Kidney (tissue), 14 donors: ENCODE results near the gene GALNT18. TPM values are rescaled to one million over a fixed set of nuclear protein-coding genes. Genes with fewer than 3 reads are reported as not detected.

Experiments used
- DNase-seq, 5 donors: peaks; one replicate each; pipeline ENCODE4 v3.0.0-alpha.2; 2013 to 2020
- FAIRE-seq: peaks from 2 replicates; lab custom pipeline; 2012; peaks lifted over from hg19 to GRCh38; lab: Jason Lieb, UNC
- H3K27ac ChIP-seq, 2 donors: one replicate each; pipeline ENCODE4 v1.7.0; 2013; ENCODE audit warnings: low read depth in 2 of 2, low read length in 2 of 2, inconsistent platforms in 1 of 2
- H3K27me3 ChIP-seq: one replicate; pipeline ENCODE4 v1.7.1; 2013; ENCODE audit warnings: low read length, inconsistent platforms; ENCODE audit not compliant: control insufficient read depth, insufficient read depth
- H3K36me3 ChIP-seq, 3 donors: one replicate each; pipeline versions ENCODE4 v1.7.0 to v1.7.1; 2013; ENCODE audit warnings: low read length in 3 of 3, control low read depth in 1 of 3, inconsistent platforms in 1 of 3; ENCODE audit not compliant: insufficient read depth in 3 of 3, control insufficient read depth in 2 of 3
- H3K4me1 ChIP-seq, 3 donors: one replicate each; pipeline versions ENCODE4 v1.7.0 to v1.7.1; 2013; ENCODE audit warnings: low read length in 3 of 3, inconsistent platforms in 1 of 3, low read depth in 1 of 3; ENCODE audit not compliant: control insufficient read depth in 2 of 3, insufficient read depth in 2 of 3
- H3K4me3 ChIP-seq, 3 donors: one replicate each; pipeline versions ENCODE4 v1.7.0 to v1.8.1; 2013; ENCODE audit warnings: low read length in 3 of 3, control low read depth in 1 of 3, inconsistent platforms in 1 of 3
- H3K9ac ChIP-seq, 3 donors: one replicate each; pipeline versions ENCODE4 v1.7.0 to v1.7.1; 2013; ENCODE audit warnings: low read length in 3 of 3, control low read depth in 1 of 3, inconsistent platforms in 1 of 3
- H3K9me3 ChIP-seq, 3 donors: one replicate each; pipeline versions ENCODE4 v1.7.0 to v1.7.1; 2013; ENCODE audit warnings: low read length in 3 of 3, control low read depth in 1 of 3, inconsistent platforms in 1 of 3; ENCODE audit not compliant: control insufficient read depth in 2 of 3, insufficient read depth in 1 of 3
- intact Hi-C: fragments of 100-400 bp; cut with DNase I; formaldehyde crosslinking; loops from one replicate; pipeline ENCODE4 v1.11.1; 2022
- polyA plus RNA-seq: library from polyadenylated mRNA; stranded (reverse); fragments of 350-450 nt; fragmentation: Illumina TruSeq; extraction: RNeasy Lipid Tissue Mini Kit (QIAGEN cat#74804); gene quantifications from one replicate; pipeline ENCODE4 v1.2.3, GENCODE V29; 2014; ENCODE audit warnings: low read depth, low replicate concordance; ENCODE audit not compliant: insufficient read depth
- total RNA-seq: library from RNA; stranded (reverse); fragmentation: NEBNext Ultra II Directional; extraction: Animal tissue kit (Norgen Biotek cat#: 25700); gene quantifications from one replicate; pipeline ENCODE4 v1.2.1, GENCODE V29; 2021
- TF ChIP-seq, protein P1 (sequence below): IDR thresholded peaks from 3 replicates; pipeline ENCODE4 v1.5.1; 2012; ENCODE audit warnings: mild to moderate bottlenecking, moderate library complexity, borderline replicate concordance; ENCODE audit not compliant: insufficient read depth; ENCODE audit errors: extremely low read depth
- donor health status: control.
- donor health status: control.
- donor health status: control.
- donor health status: control.
- donor health status: control.
- donor health status: DM: yes; HTN: yes; CAD: no.
- donor health status: Normal renal cell carcinoma (clear cell type).

The GALNT18 gene
- total and polyA plus RNA-seq, 2 donors from 2014 or later: 27.2 to 42.1 TPM

DNA sequence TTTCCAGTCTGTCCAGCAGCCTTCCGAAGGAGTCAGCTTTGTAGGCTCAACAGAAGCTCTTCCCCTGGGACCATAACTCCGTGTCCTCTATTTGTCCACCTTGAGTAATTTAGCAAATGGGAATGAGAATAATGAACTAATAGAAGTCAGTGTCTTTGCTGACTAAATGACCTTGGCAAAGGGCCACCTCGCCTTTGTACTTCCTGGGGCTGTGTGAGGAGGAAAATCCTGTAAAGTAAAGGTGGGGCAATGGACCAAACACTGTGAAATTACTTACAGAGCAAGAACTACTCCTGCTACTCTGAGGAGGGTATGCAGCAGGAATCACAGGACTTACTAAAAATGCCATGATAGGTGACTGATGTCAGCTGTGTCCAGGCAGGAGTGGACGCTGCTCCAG is 232.6 kb downstream of the GALNT18 start:
- intact Hi-C loops: no loop called here

DNA sequence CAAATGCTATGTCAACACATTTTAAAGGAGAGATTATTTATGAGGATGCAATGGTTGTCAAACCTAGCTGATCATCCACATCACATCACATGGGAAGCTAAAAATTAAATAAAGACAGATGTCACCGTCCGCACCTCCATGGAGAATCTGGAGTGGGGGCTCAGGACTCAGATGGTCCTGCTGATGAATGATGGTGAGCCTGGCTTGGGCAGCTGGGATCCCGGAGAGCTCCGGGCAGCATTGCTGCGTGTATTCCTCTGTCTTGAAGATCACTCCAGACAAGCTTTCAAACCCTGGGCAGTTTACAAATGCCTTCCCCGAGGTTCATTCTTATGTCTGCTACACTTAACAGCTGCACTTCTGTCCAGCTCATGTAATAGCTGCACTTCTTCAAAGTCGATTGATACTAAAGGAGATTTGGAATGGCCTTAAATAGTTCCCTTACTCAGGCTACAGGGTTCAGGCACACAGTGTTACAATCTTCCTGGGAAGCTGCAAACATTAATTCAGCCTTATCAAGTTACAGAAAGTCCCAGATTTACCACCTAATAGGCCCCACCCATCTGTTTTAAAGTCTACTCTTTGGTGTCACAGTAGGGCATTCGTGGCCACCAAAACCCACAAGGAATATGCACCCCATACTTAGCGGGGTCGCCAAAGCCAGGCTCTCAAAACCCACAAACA is 234.0 kb downstream of the GALNT18 start:
- Histone ChIP-seq H3K9me3 (no peaks in the 10 kb centered on the region), H3K9ac (no peak overlapping the region), H3K36me3 (no peaks in the 10 kb centered on the region), H3K27ac (no peak overlapping the region), H3K4me1 (peaks cover 0 to 19% (median 10%) of the 10 kb centered on the region in 3 donors), H3K27me3 (no peaks in the 10 kb centered on the region), H3K4me3 (no peak overlapping the region)
- TF ChIP-seq, protein P1, sequence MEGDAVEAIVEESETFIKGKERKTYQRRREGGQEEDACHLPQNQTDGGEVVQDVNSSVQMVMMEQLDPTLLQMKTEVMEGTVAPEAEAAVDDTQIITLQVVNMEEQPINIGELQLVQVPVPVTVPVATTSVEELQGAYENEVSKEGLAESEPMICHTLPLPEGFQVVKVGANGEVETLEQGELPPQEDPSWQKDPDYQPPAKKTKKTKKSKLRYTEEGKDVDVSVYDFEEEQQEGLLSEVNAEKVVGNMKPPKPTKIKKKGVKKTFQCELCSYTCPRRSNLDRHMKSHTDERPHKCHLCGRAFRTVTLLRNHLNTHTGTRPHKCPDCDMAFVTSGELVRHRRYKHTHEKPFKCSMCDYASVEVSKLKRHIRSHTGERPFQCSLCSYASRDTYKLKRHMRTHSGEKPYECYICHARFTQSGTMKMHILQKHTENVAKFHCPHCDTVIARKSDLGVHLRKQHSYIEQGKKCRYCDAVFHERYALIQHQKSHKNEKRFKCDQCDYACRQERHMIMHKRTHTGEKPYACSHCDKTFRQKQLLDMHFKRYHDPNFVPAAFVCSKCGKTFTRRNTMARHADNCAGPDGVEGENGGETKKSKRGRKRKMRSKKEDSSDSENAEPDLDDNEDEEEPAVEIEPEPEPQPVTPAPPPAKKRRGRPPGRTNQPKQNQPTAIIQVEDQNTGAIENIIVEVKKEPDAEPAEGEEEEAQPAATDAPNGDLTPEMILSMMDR: no peak
- FAIRE-seq: no peak
- DNase-seq: no peak
- intact Hi-C loops: no loop called here

More for the DNA sequence above, 232.6 kb downstream of the GALNT18 start:
- TF ChIP-seq, protein P1: no peak
- Histone ChIP-seq H3K4me3 (no peak overlapping the region), H3K9ac (no peak overlapping the region), H3K27me3 (no peaks in the 10 kb centered on the region), H3K9me3 (no peaks in the 10 kb centered on the region), H3K4me1 (peaks cover 0 to 19% (median 10%) of the 10 kb centered on the region in 3 donors), H3K36me3 (no peaks in the 10 kb centered on the region), H3K27ac (no peak overlapping the region)
- FAIRE-seq (no peak), DNase-seq (no peak)

DNA sequence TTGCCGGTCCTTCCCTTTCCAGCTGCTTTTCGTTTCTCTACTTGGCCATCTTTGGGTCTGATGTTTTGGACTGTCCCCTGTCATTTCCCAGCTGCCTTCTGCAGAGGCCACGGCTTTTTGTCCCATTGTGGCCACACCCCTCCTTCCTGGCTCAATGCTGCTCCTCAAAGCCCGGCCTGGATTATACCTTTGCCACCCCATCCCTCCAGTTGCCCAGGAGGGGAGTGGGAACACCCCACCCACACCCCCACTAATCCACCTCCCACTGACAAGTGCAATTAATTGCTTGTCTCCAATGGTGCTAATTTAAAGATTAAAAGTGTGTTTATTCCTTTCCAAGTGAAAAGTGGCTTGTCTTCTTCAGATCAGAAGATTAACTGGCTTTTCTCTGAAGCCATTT is 234.6 kb downstream of the GALNT18 start:
- TF ChIP-seq, protein P1: no peak
- DNase-seq (no peak), FAIRE-seq (no peak)
- no peak overlapping the region for H3K27ac ChIP-seq
- peaks cover 0 to 18% (median 9%) of the 10 kb centered on the region in 3 donors for H3K4me1 ChIP-seq
- H3K4me3 ChIP-seq: no peak overlapping the region
- no peaks in the 10 kb centered on the region for H3K9me3 ChIP-seq
- H3K36me3 ChIP-seq: no peaks in the 10 kb centered on the region
- H3K9ac ChIP-seq: no peak overlapping the region
- intact Hi-C loops: no loop called here
- no peaks in the 10 kb centered on the region for H3K27me3 ChIP-seq

GRCh38 chr11:11384829-11385228 is 237.0 kb downstream of the GALNT18 start:
- DNase-seq (no peak), FAIRE-seq (no peak)
- no peaks in the 10 kb centered on the region for H3K27me3 ChIP-seq
- TF ChIP-seq, protein P1: no peak
- no peak overlapping the region for H3K27ac ChIP-seq
- no peak overlapping the region for H3K9ac ChIP-seq
- intact Hi-C loops: no loop called here
- no peaks in the 10 kb centered on the region for H3K36me3 ChIP-seq
- H3K4me1 ChIP-seq: peaks cover 0 to 4% (median 3%) of the 10 kb centered on the region in 3 donors
- H3K9me3 ChIP-seq: no peaks in the 10 kb centered on the region
- H3K4me3 ChIP-seq: no peak overlapping the region
